GM18505 (cell line): ENCODE measurements around the gene DGKH.

Experiments
- ATAC-seq: cut with Tn5 transposase; IDR thresholded peaks from one replicate; pipeline ENCODE4 v1.9.1; 2021; ENCODE audit not compliant: unreplicated experiment
- POLR2A ChIP-seq: IDR thresholded peaks from 4 replicates; pipeline ENCODE4 v1.6.1; 2011; ENCODE audit warnings: borderline replicate concordance; ENCODE audit not compliant: insufficient read depth, insufficient read length; ENCODE audit errors: extremely low read depth

DGKH gene

GRCh38 chr13:42028113-42028799, 20.2 kb upstream of the DGKH start:
- no peak for ATAC-seq
- TF ChIP-seq POLR2A, result no peak

GRCh38 chr13:42035905-42036521, 12.4 kb upstream of the DGKH start:
- no peak for TF ChIP-seq POLR2A
- no peak for ATAC-seq

GRCh38 chr13:42036711-42037110, 11.7 kb upstream of the DGKH start:
- no peak for TF ChIP-seq POLR2A
- no peak for ATAC-seq

- ATAC-seq, result no peak
- no peak for TF ChIP-seq POLR2A
These were observed 9.6 kb upstream of the DGKH start for GRCh38 chr13:42038661-42039456.

- no peak for TF ChIP-seq POLR2A
- no peak for ATAC-seq
These were observed 8.9 kb upstream of the DGKH start for GRCh38 chr13:42039457-42039945.

- TF ChIP-seq POLR2A, result peak; percentile 96
- peak; percentile 74 for ATAC-seq
These were observed 8.3 kb upstream of the DGKH start for GRCh38 chr13:42039946-42040729.

- ATAC-seq, result no peak
- no peak for TF ChIP-seq POLR2A
These were observed 7.8 kb upstream of the DGKH start for GRCh38 chr13:42040730-42041010.

- TF ChIP-seq POLR2A, result peak; percentile 46
- ATAC-seq, result peak; percentile 7
These were observed 7.3 kb upstream of the DGKH start for GRCh38 chr13:42041011-42041683.

GRCh38 chr13:42041684-42042035, 6.8 kb upstream of the DGKH start:
- ATAC-seq, result no peak
- no peak for TF ChIP-seq POLR2A

GRCh38 chr13:42043676-42044075, 4.8 kb upstream of the DGKH start:
- no peak for ATAC-seq
- TF ChIP-seq POLR2A, result no peak

GRCh38 chr13:42046448-42046847, 2.0 kb upstream of the DGKH start:
- ATAC-seq, result no peak
- TF ChIP-seq POLR2A, result no peak

- peak; percentile 20 for ATAC-seq
- TF ChIP-seq POLR2A, result peak; percentile 23
These were observed 697 bp upstream of the DGKH start for GRCh38 chr13:42047561-42048341.
